Measurements from ENCODE around the gene HMGXB4. TPM values are rescaled to one million over a fixed set of nuclear protein-coding genes. Genes with fewer than 3 reads are reported as not detected.
A peak's percentile ranks its signal among the peaks of the same experiment; 100 is the strongest.

The HMGXB4 gene
- polyA plus RNA-seq, 1 experiment: 30.4 TPM

GRCh38 chr22:35329114-35329847 is 72.0 kb downstream of the HMGXB4 start:
- peak overlapping the region; percentile 31 for H3K27ac ChIP-seq (ENCODE audit: low read depth, low read length)
- TF ChIP-seq CTCF (IDR thresholded peaks at IDR 0.05; ENCODE audit: low read depth, low read length): no peak
- peaks cover 6% of the 10 kb centered on the region; the same call in 1 of the 2 replicates for H3K9me3 ChIP-seq (ENCODE audit: control insufficient read depth, insufficient read depth, low read length)
- POLR2A ChIA-PET: interaction anchor here (1.0 to 1.8 kb wide), 3 partner anchors 17 to 29 kb away, joined by 3 to 11 read pairs (median 6); partner anchors contain the start of gene TOM1
- CTCF ChIA-PET: interaction anchor here (0.6 kb wide), 1 partner anchor 22 kb away, joined by 3 read pairs; no protein-coding TSS in a partner anchor
- DNase-seq (ENCODE audit: low read depth, low spot score): no peak
- H3K4me3 ChIP-seq (ENCODE audit: low read depth, low read length): no peak overlapping the region
- H3K27me3 ChIP-seq (ENCODE audit: control insufficient read depth, insufficient read depth, low read length): no peaks in the 10 kb centered on the region

GRCh38 chr22:35330258-35330861 is 73.1 kb downstream of the HMGXB4 start:
- no peaks in the 10 kb centered on the region for H3K27me3 ChIP-seq (ENCODE audit: control insufficient read depth, insufficient read depth, low read length)
- POLR2A ChIA-PET: interaction anchor here (0.9 to 1.8 kb wide), 4 partner anchors 16 to 1181 kb away, joined by 3 to 11 read pairs (median 5); partner anchors contain the start of gene TOM1
- DNase-seq (ENCODE audit: low read depth, low spot score): peak; percentile 45
- H3K4me3 ChIP-seq (ENCODE audit: low read depth, low read length): no peak overlapping the region
- peak overlapping the region; percentile 83 for H3K27ac ChIP-seq (ENCODE audit: low read depth, low read length)
- no peak for TF ChIP-seq CTCF (IDR thresholded peaks at IDR 0.05; ENCODE audit: low read depth, low read length)
- H3K9me3 ChIP-seq (ENCODE audit: control insufficient read depth, insufficient read depth, low read length): peaks cover 6% of the 10 kb centered on the region; the same call in 1 of the 2 replicates
- CTCF ChIA-PET: interaction anchor here (0.6 to 1.2 kb wide), 2 partner anchors 21 to 253 kb away, joined by 3 read pairs; no protein-coding TSS in a partner anchor

GRCh38 chr22:35332278-35332677 is 75.0 kb downstream of the HMGXB4 start:
- CTCF ChIA-PET: no interaction called here
- TF ChIP-seq CTCF (IDR thresholded peaks at IDR 0.05; ENCODE audit: low read depth, low read length): no peak

GRCh38 chr22:35333220-35333619 is 75.9 kb downstream of the HMGXB4 start:
- no peaks in the 10 kb centered on the region for H3K27me3 ChIP-seq (ENCODE audit: control insufficient read depth, insufficient read depth, low read length)
- DNase-seq (ENCODE audit: low read depth, low spot score): no peak
- CTCF ChIA-PET: no interaction called here
- no peak overlapping the region for H3K4me3 ChIP-seq (ENCODE audit: low read depth, low read length)
- H3K27ac ChIP-seq (ENCODE audit: low read depth, low read length): no peak overlapping the region
- peaks cover 6% of the 10 kb centered on the region; the same call in 1 of the 2 replicates for H3K9me3 ChIP-seq (ENCODE audit: control insufficient read depth, insufficient read depth, low read length)
- no peak for TF ChIP-seq CTCF (IDR thresholded peaks at IDR 0.05; ENCODE audit: low read depth, low read length)
- POLR2A ChIA-PET: no interaction called here

More at GRCh38 chr22:35332278-35332677, 75.0 kb downstream of the HMGXB4 start:
- Histone ChIP-seq H3K27ac (ENCODE audit: low read depth, low read length) (no peak overlapping the region), H3K4me3 (ENCODE audit: low read depth, low read length) (no peak overlapping the region), H3K9me3 (ENCODE audit: control insufficient read depth, insufficient read depth, low read length) (peaks cover 6% of the 10 kb centered on the region; the same call in 1 of the 2 replicates), H3K27me3 (ENCODE audit: control insufficient read depth, insufficient read depth, low read length) (no peaks in the 10 kb centered on the region)
- no peak for DNase-seq (ENCODE audit: low read depth, low spot score)
- POLR2A ChIA-PET: no interaction called here

- POLR2A ChIA-PET: no interaction called here
- Histone ChIP-seq H3K27me3 (ENCODE audit: control insufficient read depth, insufficient read depth, low read length) (no peaks in the 10 kb centered on the region), H3K27ac (ENCODE audit: low read depth, low read length) (no peak overlapping the region), H3K9me3 (ENCODE audit: control insufficient read depth, insufficient read depth, low read length) (peaks cover 6% of the 10 kb centered on the region; the same call in 1 of the 2 replicates), H3K4me3 (ENCODE audit: low read depth, low read length) (no peak overlapping the region)
- TF ChIP-seq CTCF (IDR thresholded peaks at IDR 0.05; ENCODE audit: low read depth, low read length): no peak
- no peak for DNase-seq (ENCODE audit: low read depth, low spot score)
- CTCF ChIA-PET: interaction anchor here (1.2 kb wide), 1 partner anchor 17 kb away, joined by 3 read pairs; no protein-coding TSS in a partner anchor
Measured at GRCh38 chr22:35334004-35334403, 76.7 kb downstream of the HMGXB4 start.

All from AG04450 (cell line).